ENCODE measurements around the gene CSF1R. TPM values are rescaled to one million over a fixed set of nuclear protein-coding genes. Genes with fewer than 3 reads are reported as not detected.

CSF1R gene
- total RNA-seq, 1 donor from 2014 or later: 0.65 TPM

DNA sequence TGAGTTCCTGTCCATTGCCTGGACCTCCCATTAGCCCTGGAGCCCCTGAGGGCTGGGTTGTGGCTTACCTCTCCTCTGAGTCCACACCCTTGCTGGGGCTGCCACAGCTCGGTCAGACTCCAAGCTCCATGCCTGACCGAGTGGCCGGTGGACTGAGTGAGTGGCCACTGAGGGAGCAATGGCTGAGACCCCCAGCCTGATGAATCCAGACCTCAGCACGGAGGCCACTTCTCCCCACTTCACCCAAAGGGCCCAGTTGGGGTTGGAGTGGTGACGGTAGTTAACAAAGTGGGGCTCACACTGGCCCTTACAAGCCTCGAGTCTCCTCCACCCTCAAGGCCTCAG lies 40.5 kb upstream of the CSF1R start:
- Mint-ChIP-seq H3K36me3 (ENCODE audit: low read depth) (peaks cover 60% of the 10 kb centered on the region), H3K9me3 (ENCODE audit: low read depth) (no peaks in the 10 kb centered on the region), H3K27ac (ENCODE audit: unreplicated experiment) (peak overlapping the region; percentile 80), H3K4me1 (ENCODE audit: low read depth) (peaks cover 31% of the 10 kb centered on the region), H3K4me3 (ENCODE audit: unreplicated experiment) (no peak overlapping the region), H3K27me3 (ENCODE audit: low read depth) (no peaks in the 10 kb centered on the region)
- no peak for DNase-seq (ENCODE audit: low spot score)
- no peak for TF ChIP-seq CTCF (IDR thresholded peaks at IDR 0.05)

GRCh38 chr5:150126199-150126920 lies 40.0 kb upstream of the CSF1R start:
- Mint-ChIP-seq H3K27ac (ENCODE audit: unreplicated experiment) (peak overlapping the region; percentile 8), H3K36me3 (ENCODE audit: low read depth) (peaks cover 62% of the 10 kb centered on the region), H3K9me3 (ENCODE audit: low read depth) (no peaks in the 10 kb centered on the region), H3K27me3 (ENCODE audit: low read depth) (no peaks in the 10 kb centered on the region), H3K4me1 (ENCODE audit: low read depth) (peaks cover 28% of the 10 kb centered on the region), H3K4me3 (ENCODE audit: unreplicated experiment) (no peak overlapping the region)
- no peak for DNase-seq (ENCODE audit: low spot score)
- no peak for TF ChIP-seq CTCF (IDR thresholded peaks at IDR 0.05)

DNA sequence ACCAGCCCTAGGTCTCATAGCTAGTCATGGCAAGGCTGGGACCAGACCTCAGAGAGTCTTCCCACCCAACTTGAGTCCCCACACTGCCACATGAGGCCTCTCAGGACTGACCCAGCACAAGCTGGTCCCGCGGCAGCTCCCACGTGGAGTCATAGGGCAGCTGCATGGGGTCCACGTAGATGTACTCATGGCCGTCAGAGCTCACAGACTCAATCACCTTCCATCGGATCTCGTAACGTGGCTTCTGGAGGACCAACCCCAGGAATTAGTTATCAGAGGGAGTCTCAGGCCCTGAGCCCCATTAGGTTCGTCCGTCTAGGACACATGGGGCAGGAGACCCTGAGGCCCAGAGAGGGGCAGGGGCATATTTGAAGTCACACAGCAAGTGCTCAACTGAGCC lies 39.0 kb upstream of the CSF1R start:
- no peak for TF ChIP-seq CTCF (IDR thresholded peaks at IDR 0.05)
- peak overlapping the region; percentile 41 for H3K27ac Mint-ChIP-seq (ENCODE audit: unreplicated experiment)
- DNase-seq (ENCODE audit: low spot score): no peak
- no peak overlapping the region for H3K4me3 Mint-ChIP-seq (ENCODE audit: unreplicated experiment)
- H3K36me3 Mint-ChIP-seq (ENCODE audit: low read depth): peaks cover 60% of the 10 kb centered on the region
- H3K4me1 Mint-ChIP-seq (ENCODE audit: low read depth): peaks cover 18% of the 10 kb centered on the region
- no peaks in the 10 kb centered on the region for H3K27me3 Mint-ChIP-seq (ENCODE audit: low read depth)
- no peaks in the 10 kb centered on the region for H3K9me3 Mint-ChIP-seq (ENCODE audit: low read depth)

DNA sequence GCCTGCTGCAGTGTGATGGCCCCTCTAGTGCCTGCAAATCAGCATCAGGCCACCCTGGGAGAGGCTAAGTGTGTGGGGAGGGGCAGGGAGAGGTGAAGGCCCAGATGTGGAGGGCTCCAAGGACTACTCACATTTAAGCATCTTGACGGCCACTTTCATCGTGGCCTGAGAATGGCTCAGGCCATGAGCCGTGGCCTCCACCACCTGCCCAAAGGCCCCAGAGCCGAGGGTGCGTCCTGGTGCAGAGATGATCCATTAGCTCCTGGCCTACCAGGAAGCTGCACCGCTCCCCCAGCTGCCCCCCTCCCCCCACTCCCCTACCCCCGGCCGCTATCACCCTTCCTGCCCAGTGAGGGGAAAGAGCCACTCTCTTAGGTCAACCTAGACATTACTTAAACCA lies 38.2 kb upstream of the CSF1R start:
- Mint-ChIP-seq H3K36me3 (ENCODE audit: low read depth) (peaks cover 60% of the 10 kb centered on the region), H3K27ac (ENCODE audit: unreplicated experiment) (peak overlapping the region; percentile 27), H3K4me1 (ENCODE audit: low read depth) (peaks cover 11% of the 10 kb centered on the region), H3K4me3 (ENCODE audit: unreplicated experiment) (no peak overlapping the region), H3K9me3 (ENCODE audit: low read depth) (no peaks in the 10 kb centered on the region), H3K27me3 (ENCODE audit: low read depth) (no peaks in the 10 kb centered on the region)
- TF ChIP-seq CTCF (IDR thresholded peaks at IDR 0.05): no peak
- DNase-seq (ENCODE audit: low spot score): no peak

- no peaks in the 10 kb centered on the region for H3K9me3 Mint-ChIP-seq (ENCODE audit: low read depth)
- no peak for TF ChIP-seq CTCF (IDR thresholded peaks at IDR 0.05)
- no peaks in the 10 kb centered on the region for H3K27me3 Mint-ChIP-seq (ENCODE audit: low read depth)
- H3K27ac Mint-ChIP-seq (ENCODE audit: unreplicated experiment): peak overlapping the region; percentile 27
- DNase-seq (ENCODE audit: low spot score): peak; percentile 72
- no peak overlapping the region for H3K4me3 Mint-ChIP-seq (ENCODE audit: unreplicated experiment)
- peaks cover 11% of the 10 kb centered on the region for H3K4me1 Mint-ChIP-seq (ENCODE audit: low read depth)
- peaks cover 65% of the 10 kb centered on the region for H3K36me3 Mint-ChIP-seq (ENCODE audit: low read depth)
Measured at GRCh38 chr5:150124111-150124557, 37.8 kb upstream of the CSF1R start.
